Prostate gland (tissue), 2 donors: ENCODE data around the gene DNM3.

ENCODE experiments used
- CTCF ChIP-seq, 4 experiments: fragments of 200-600 bp in 2 of 4; fragments of 450-650 bp in 2 of 4; sonication (generic) in 2 of 4; IDR thresholded peaks; 1 replicate in 3 of 4; 2 replicates in 1 of 4; pipeline ENCODE4 v1.5.1; 2016 to 2019; ENCODE audit warnings: antibody characterized with exemption in 4 of 4, mild to moderate bottlenecking in 2 of 4, moderate library complexity in 2 of 4
- POLR2A ChIP-seq: fragments of 450-650 bp; IDR thresholded peaks from one replicate; pipeline ENCODE4 v1.6.1; 2016; ENCODE audit warnings: antibody characterized with exemption, mild to moderate bottlenecking
- POLR2AphosphoS5 ChIP-seq: sonication (generic); formaldehyde crosslinking; IDR thresholded peaks from one replicate; pipeline ENCODE4 v1.6.1; 2017; ENCODE audit warnings: antibody characterized with exemption

GRCh38 chr1:172179918-172180317 lies 338.6 kb downstream of the DNM3 start:
- no peak for TF ChIP-seq CTCF (IDR thresholded peaks at IDR 0.05)
- no peak for TF ChIP-seq POLR2AphosphoS5
- no peak for TF ChIP-seq POLR2A
